ENCODE measurements around the gene METTL24. TPM values are rescaled to one million over a fixed set of nuclear protein-coding genes. Genes with fewer than 3 reads are reported as not detected.

METTL24 gene
- total RNA-seq, 1 experiment from 2014 or later = 0.61 TPM

DNA sequence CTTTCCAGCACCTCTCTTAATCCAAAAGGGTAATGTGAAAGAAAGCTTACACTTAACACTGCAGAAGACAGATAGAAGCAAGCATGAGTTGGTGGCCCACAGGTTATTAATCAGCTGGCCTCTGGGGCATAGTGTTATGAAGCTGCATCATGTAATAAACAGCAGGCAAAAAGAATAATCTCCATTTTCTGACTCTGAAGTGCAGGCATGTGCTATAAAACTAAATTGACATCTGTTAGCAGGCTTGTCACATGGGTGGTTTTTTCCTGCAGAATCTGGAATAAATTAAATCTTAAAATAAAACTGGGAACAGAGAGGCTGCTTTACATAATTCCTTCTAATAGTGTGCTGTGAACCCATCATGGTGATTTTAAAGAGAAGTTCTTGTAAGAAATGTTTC, 73.3 kb downstream of the METTL24 start:
- no peaks in the 10 kb centered on the region for H4K20me1 ChIP-seq (ENCODE audit: control insufficient read depth, insufficient read depth, insufficient read length)
- H3K79me2 ChIP-seq (ENCODE audit: insufficient read depth, low read length) = no peaks in the 10 kb centered on the region
- peaks cover 4% of the 10 kb centered on the region; the same call in 1 of the 2 replicates for H3K4me1 ChIP-seq (ENCODE audit: insufficient read depth, low read length)
- H3K9ac ChIP-seq (ENCODE audit: extremely low read depth, insufficient read length, low read length) = no peak overlapping the region
- H3K23ac ChIP-seq (ENCODE audit: insufficient read length, low read depth, low read length) = no peak overlapping the region
- no peak overlapping the region for H2BK15ac ChIP-seq (ENCODE audit: low read depth, low read length)
- H2BK12ac ChIP-seq (ENCODE audit: insufficient read length, low read depth, low read length) = no peak overlapping the region
- no peaks in the 10 kb centered on the region for H3K27me3 ChIP-seq (ENCODE audit: insufficient read depth, low read length)
- DNase-seq = no peak
- Mint-ChIP-seq H3K4me1 (peaks cover 12 to 14% of the 10 kb centered on the region in 2 experiments), H3K4me3 (no peak overlapping the region), H3K27ac (no peak overlapping the region), H3K36me3 (ENCODE audit: insufficient read depth in 1 of 3, low read depth in 3 of 3) (peaks cover 0 to 8% (median 0%) of the 10 kb centered on the region in 3 experiments; a peak in 2 of 7 replicates), H3K9me3 (peaks cover 4% of the 10 kb centered on the region in 2 experiments; a peak in 4 of 5 replicates), H3K27me3 (ENCODE audit: low read depth) (no peaks in the 10 kb centered on the region)
- H4K91ac ChIP-seq (ENCODE audit: insufficient read length, low read depth, low read length) = no peak overlapping the region
- H3K9me3 ChIP-seq (ENCODE audit: control insufficient read depth, low read depth, low read length) = no peaks in the 10 kb centered on the region
- no peak overlapping the region for H2BK5ac ChIP-seq (ENCODE audit: insufficient read length, low read length)
- H3T11ph ChIP-seq (ENCODE audit: low read length) = no peak overlapping the region
- no peak overlapping the region for H3K14ac ChIP-seq (ENCODE audit: insufficient read depth, low read length)
- H3K27ac ChIP-seq (ENCODE audit: insufficient read length, low read depth, low read length) = no peak overlapping the region
- H2AFZ ChIP-seq (ENCODE audit: low read length) = no peak overlapping the region
- no peak overlapping the region for H3K4ac ChIP-seq (ENCODE audit: low read depth, low read length)
- no peak overlapping the region for H3K4me2 ChIP-seq (ENCODE audit: insufficient read depth, insufficient read length, low read length)
- H2BK20ac ChIP-seq (ENCODE audit: low read depth, low read length, poor library complexity, severe bottlenecking) = no peak overlapping the region
- H3K23me2 ChIP-seq (ENCODE audit: insufficient read length, low read depth, low read length, poor library complexity, severe bottlenecking) = no peaks in the 10 kb centered on the region
- no peak overlapping the region for H3K18ac ChIP-seq (ENCODE audit: insufficient read length, low read depth, low read length)
- H3K56ac ChIP-seq (ENCODE audit: insufficient read length, low read depth, low read length) = no peak overlapping the region
- H4K8ac ChIP-seq (replicated peaks; ENCODE audit: insufficient read length, low read depth, low read length) = no peak overlapping the region
- H2BK120ac ChIP-seq (ENCODE audit: low read depth, low read length, poor library complexity, severe bottlenecking) = no peak overlapping the region
- no peak overlapping the region for H2AK5ac ChIP-seq (ENCODE audit: insufficient read length, low read length)
- TF ChIP-seq, protein P1, sequence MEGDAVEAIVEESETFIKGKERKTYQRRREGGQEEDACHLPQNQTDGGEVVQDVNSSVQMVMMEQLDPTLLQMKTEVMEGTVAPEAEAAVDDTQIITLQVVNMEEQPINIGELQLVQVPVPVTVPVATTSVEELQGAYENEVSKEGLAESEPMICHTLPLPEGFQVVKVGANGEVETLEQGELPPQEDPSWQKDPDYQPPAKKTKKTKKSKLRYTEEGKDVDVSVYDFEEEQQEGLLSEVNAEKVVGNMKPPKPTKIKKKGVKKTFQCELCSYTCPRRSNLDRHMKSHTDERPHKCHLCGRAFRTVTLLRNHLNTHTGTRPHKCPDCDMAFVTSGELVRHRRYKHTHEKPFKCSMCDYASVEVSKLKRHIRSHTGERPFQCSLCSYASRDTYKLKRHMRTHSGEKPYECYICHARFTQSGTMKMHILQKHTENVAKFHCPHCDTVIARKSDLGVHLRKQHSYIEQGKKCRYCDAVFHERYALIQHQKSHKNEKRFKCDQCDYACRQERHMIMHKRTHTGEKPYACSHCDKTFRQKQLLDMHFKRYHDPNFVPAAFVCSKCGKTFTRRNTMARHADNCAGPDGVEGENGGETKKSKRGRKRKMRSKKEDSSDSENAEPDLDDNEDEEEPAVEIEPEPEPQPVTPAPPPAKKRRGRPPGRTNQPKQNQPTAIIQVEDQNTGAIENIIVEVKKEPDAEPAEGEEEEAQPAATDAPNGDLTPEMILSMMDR (conservative IDR thresholded peaks at IDR 0.05) = no peak
- no peak overlapping the region for H4K5ac ChIP-seq (ENCODE audit: insufficient read length, low read depth, low read length)
- H3K79me1 ChIP-seq (ENCODE audit: insufficient read depth, low read depth, low read length, poor library complexity, severe bottlenecking) = no peaks in the 10 kb centered on the region

Measured in H9 (cell line).